Measurements from ENCODE around the gene TUBB2A. TPM values are rescaled to one million over a fixed set of nuclear protein-coding genes. Genes with fewer than 3 reads are reported as not detected.

Gene TUBB2A
- total RNA-seq, result 57.5 and 91.3 TPM in 2 replicates

DNA sequence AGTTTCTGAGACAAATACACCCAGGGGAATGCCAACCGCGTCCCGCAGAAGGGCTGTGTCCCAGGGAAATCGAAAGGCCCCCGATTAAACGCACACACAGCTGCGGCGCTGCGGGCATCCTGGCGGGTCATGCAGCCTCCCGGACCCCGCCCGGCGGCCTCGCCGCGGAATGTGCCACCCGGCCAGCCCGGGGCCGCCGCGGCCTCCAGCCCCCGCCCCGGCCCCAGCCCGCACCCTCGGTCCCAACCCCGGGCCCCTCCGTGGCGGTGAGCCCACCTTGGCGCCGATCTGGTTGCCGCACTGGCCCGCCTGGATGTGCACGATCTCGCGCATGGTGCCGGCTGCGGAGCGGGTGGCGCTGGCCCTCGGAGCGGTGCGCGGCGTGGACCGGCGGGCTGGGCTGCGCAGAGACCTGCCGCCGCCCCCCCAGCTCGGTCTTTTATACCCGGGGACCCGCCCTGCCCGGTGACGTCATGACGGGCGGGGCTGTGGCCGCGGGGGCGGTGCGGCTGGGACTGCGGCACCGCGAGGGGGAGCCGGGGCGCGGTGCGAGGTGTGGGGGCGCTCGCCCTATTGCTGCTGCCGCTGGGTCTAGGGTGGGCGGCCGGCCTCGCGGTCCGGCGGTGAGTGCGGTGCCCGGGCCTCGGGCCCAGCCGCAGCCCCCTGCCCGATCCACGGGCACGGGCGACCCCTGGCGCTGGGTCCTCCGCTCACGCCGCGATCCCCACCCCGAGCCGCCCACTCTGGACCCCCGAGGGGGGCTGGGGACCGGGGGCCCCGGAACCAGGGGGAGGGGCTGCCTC, at the start of gene TUBB2A:
TUBB2A (minus strand) TSS at position 414 of the 803 bp plus-strand sequence; CDS start at position 333, 81 bp downstream.

DNA sequence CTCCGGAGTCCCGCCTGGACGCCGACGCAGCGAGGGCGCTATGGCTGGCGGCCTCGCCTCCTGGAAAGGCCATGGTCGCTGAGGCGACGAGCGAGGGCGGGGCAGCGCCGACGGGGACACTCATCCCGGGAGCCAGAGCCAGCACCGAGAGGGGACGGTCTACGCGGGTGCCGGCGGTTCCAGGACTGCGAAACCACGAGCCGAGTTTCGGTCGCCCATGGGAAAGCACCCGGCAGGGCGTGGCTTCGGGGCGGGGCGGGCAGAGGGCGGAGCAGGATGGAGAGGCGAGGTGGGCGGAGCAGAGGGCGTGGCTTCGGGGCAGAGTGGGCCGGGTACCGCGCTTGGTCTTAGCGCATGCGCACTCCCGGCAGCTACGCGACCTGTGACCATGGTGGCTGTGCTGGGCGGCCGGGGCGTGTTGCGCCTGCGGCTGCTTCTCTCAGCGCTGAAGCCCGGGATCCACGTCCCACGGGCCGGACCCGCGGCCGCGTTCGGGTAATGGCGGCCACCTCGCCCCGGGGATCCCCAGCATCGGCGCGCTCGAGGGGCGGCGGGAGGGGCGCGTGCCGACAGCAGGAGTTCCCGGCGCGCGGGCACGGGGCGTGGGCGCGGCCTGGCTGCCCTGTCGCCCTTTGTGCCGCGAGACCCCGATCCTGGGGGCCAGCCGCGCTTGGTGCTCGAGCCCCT, 38.8 kb downstream of the TUBB2A start, which contains the start of gene BPHL:
BPHL (plus strand) TSS at position 359 of the 687 bp plus-strand sequence; CDS start at position 389, 30 bp downstream.

Other genes starting within 250 kb of the TUBB2A start
- gene SERPINB6, start 186.0 kb downstream of the TUBB2A start, total RNA-seq, result 110 and 114 TPM in 2 replicates
- 15.9 and 19.8 TPM in 2 replicates for gene NQO2, start 157.7 kb downstream of the TUBB2A start, total RNA-seq
- 19.1 and 31.5 TPM in 2 replicates for gene RIPK1, start 89.0 kb downstream of the TUBB2A start, total RNA-seq
- gene BPHL, start 38.8 kb downstream of the TUBB2A start, total RNA-seq, result 10.0 and 15.2 TPM in 2 replicates
- gene TUBB2B, start 70.1 kb upstream of the TUBB2A start, total RNA-seq, result 3.4 and 8.1 TPM in 2 replicates
- 30.6 and 62.7 TPM in 2 replicates for gene PSMG4, start 101.4 kb upstream of the TUBB2A start, total RNA-seq